CD14-positive monocyte (primary cell): Measurements from ENCODE around the gene CUL1. TPM values are rescaled to one million over a fixed set of nuclear protein-coding genes. Genes with fewer than 3 reads are reported as not detected.

Experiments used
- DNase-seq, 3 donors: peaks; one replicate each; pipeline ENCODE4 v3.0.0-alpha.2; 2011 to 2022
- H2AFZ ChIP-seq: 2 replicates; pipeline ENCODE4 v1.6.0; 2012; ENCODE audit warnings: mild to moderate bottlenecking, low read depth, low read length, inconsistent platforms; ENCODE audit not compliant: insufficient read depth, poor library complexity, severe bottlenecking
- H3K27ac ChIP-seq, 2 donors: 1 replicate in 1 of 2; 2 replicates in 1 of 2; pipeline ENCODE4 v1.5.1; 2012 to 2013; ENCODE audit warnings: low read length in 2 of 2, control low read depth in 1 of 2, inconsistent platforms in 1 of 2, low read depth in 1 of 2, mild to moderate bottlenecking in 1 of 2
- H3K27me3 ChIP-seq, 2 donors: one replicate each; pipeline versions ENCODE4 v1.6.0 to v1.6.1; 2011 to 2013; ENCODE audit warnings: low read length in 2 of 2; ENCODE audit not compliant: control insufficient read depth in 2 of 2, insufficient read depth in 2 of 2
- H3K36me3 ChIP-seq, 2 donors: replicated peaks in 1 of 2; 1 replicate in 1 of 2; 2 replicates in 1 of 2; pipeline versions ENCODE4 v1.5.1 to v1.6.1; 2012 to 2013; ENCODE audit warnings: low read length in 2 of 2, control low read depth in 1 of 2, inconsistent platforms in 1 of 2, mild to moderate bottlenecking in 1 of 2; ENCODE audit not compliant: insufficient read depth in 2 of 2, control insufficient read depth in 1 of 2
- H3K4me1 ChIP-seq, 2 donors: 1 replicate in 1 of 2; 2 replicates in 1 of 2; pipeline versions ENCODE4 v1.5.1 to v1.6.1; 2012 to 2013; ENCODE audit warnings: low read length in 2 of 2, control low read depth in 1 of 2, inconsistent platforms in 1 of 2, mild to moderate bottlenecking in 1 of 2, moderate library complexity in 1 of 2; ENCODE audit not compliant: insufficient read depth in 2 of 2, control insufficient read depth in 1 of 2
- H3K4me2 ChIP-seq: replicated peaks from 2 replicates; pipeline ENCODE3; 2012; ENCODE audit warnings: low read length, moderate library complexity, mild to moderate bottlenecking; ENCODE audit not compliant: poor library complexity, severe bottlenecking; ENCODE audit errors: extremely low read depth
- H3K4me3 ChIP-seq, 3 experiments: fragments of 200-600 bp in 1 of 3; sonication (generic) in 1 of 3; replicated peaks in 1 of 3; 1 replicate in 2 of 3; 2 replicates in 1 of 3; pipeline ENCODE4 v1.5.1; 2011 to 2013; ENCODE audit warnings: low read length in 3 of 3, mild to moderate bottlenecking in 3 of 3, control low read depth in 2 of 3, low read depth in 2 of 3, inconsistent platforms in 1 of 3, moderate library complexity in 1 of 3
- H3K79me2 ChIP-seq: 2 replicates; pipeline ENCODE4 v1.6.0; 2012; ENCODE audit warnings: mild to moderate bottlenecking, control low read depth, inconsistent platforms, low read length, moderate library complexity; ENCODE audit not compliant: insufficient read depth
- H3K9ac ChIP-seq: 2 replicates; pipeline ENCODE4 v1.6.0; 2017; ENCODE audit warnings: low read length, mild to moderate bottlenecking; ENCODE audit not compliant: insufficient read depth, poor library complexity, severe bottlenecking
- H3K9me3 ChIP-seq, 2 donors: replicated peaks in 1 of 2; 1 replicate in 1 of 2; 2 replicates in 1 of 2; pipeline versions ENCODE4 v1.5.1 to v1.6.1; 2012 to 2013; ENCODE audit warnings: low read length in 2 of 2, control low read depth in 1 of 2; ENCODE audit not compliant: control insufficient read depth in 1 of 2, insufficient read depth in 1 of 2
- H4K20me1 ChIP-seq: 2 replicates; pipeline ENCODE4 v1.6.0; 2012; ENCODE audit warnings: mild to moderate bottlenecking, low read length, control low read depth, moderate library complexity; ENCODE audit not compliant: insufficient read depth
- H3K27ac Mint-ChIP-seq, 7 donors: one replicate each; pipeline ENCODE4 v1.8.0; 2020; ENCODE audit warnings: mild to moderate bottlenecking in 7 of 7, mixed read lengths in 7 of 7, moderate library complexity in 6 of 7, inconsistent platforms in 2 of 7
- H3K27me3 Mint-ChIP-seq, 3 donors: one replicate each; pipeline ENCODE4 v1.8.0; 2021 to 2022; ENCODE audit warnings: low read depth in 3 of 3, mild to moderate bottlenecking in 3 of 3, mixed read lengths in 3 of 3, moderate library complexity in 3 of 3, inconsistent platforms in 1 of 3
- H3K36me3 Mint-ChIP-seq, 2 donors: one replicate each; pipeline ENCODE4 v1.8.0; 2020; ENCODE audit warnings: mixed read lengths in 2 of 2, inconsistent platforms in 1 of 2, mild to moderate bottlenecking in 1 of 2
- H3K4me1 Mint-ChIP-seq: one replicate; pipeline ENCODE4 v1.8.0; 2020; ENCODE audit warnings: mild to moderate bottlenecking, mixed read lengths
- H3K4me3 Mint-ChIP-seq, 2 donors: one replicate each; pipeline ENCODE4 v1.8.0; 2020; ENCODE audit warnings: mild to moderate bottlenecking in 2 of 2, mixed read lengths in 2 of 2, moderate library complexity in 1 of 2
- H3K9me3 Mint-ChIP-seq, 7 donors: one replicate each; pipeline ENCODE4 v1.8.0; 2020 to 2022; ENCODE audit warnings: mixed read lengths in 7 of 7, mild to moderate bottlenecking in 6 of 7, moderate library complexity in 6 of 7, inconsistent platforms in 2 of 7
- WGBS: methylation state at CpG from one replicate; pipeline ENCODE4 v1.1.5; 2013; ENCODE audit warnings: missing lambda C conversion rate; ENCODE audit not compliant: insufficient coverage; 5-methylcytosine and 5-hydroxymethylcytosine counted together
- intact Hi-C, 2 donors: fragments of 100-400 bp; cut with micrococcal nuclease; formaldehyde crosslinking; loops; one replicate each; pipeline versions ENCODE4 v1.15.0 to v1.15.1; 2023
- polyA plus RNA-seq, 3 donors: library from polyadenylated mRNA; depleted of rRNA in 1 of 3; unstranded in 2 of 3; stranded (reverse) in 1 of 3; fragments of 300-500 nt in 2 of 3; fragments of >200 nt in 1 of 3; fragmentation: Illumina TruSeq in 2 of 3; gene quantifications; 1 replicate in 2 of 3; 2 replicates in 1 of 3; pipeline ENCODE4 v1.2.3, GENCODE V29; 2012 to 2021
- TF ChIP-seq, protein P1 (sequence below): fragments of 200-600 bp; IDR thresholded peaks from one replicate; pipeline ENCODE4 v1.8.0; 2022; ENCODE audit warnings: antibody characterized with exemption, mild to moderate bottlenecking

The CUL1 gene
- polyA plus RNA-seq, 3 donors: 22.8 to 32.6 (median 23.9) TPM

DNA sequence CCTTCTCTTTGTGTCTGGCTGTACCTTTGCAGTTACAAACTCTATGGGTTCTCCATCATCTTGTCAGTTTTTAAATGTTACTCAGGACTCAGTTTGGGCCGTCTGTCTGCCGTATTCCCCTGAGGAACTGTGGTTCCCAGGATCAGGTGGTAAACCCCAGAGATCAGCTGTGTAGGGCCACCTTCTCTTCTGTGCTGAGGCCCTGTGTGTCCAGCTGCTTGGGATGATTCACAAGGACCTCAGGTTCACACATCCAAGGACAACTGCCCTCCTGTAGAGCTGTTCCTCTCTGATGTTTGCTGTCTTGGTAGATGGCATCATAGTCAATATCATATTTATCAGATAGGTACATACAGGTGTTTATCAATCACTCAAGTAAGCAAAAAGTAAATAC is 24.5 kb downstream of the CUL1 start:
- no peaks in the 10 kb centered on the region for H3K9me3 Mint-ChIP-seq
- H3K79me2 ChIP-seq: peaks cover 100% of the 10 kb centered on the region
- no peaks in the 10 kb centered on the region for H3K9me3 ChIP-seq
- no peak overlapping the region for H3K4me3 Mint-ChIP-seq
- H3K27ac Mint-ChIP-seq: peak overlapping the region in 5 of 7 donors; percentile 3 to 75 (median 23)
- peak overlapping the region in 1 of 2 donors; percentile 1 for H3K27ac ChIP-seq
- DNase-seq: no peak
- TF ChIP-seq, protein P1, sequence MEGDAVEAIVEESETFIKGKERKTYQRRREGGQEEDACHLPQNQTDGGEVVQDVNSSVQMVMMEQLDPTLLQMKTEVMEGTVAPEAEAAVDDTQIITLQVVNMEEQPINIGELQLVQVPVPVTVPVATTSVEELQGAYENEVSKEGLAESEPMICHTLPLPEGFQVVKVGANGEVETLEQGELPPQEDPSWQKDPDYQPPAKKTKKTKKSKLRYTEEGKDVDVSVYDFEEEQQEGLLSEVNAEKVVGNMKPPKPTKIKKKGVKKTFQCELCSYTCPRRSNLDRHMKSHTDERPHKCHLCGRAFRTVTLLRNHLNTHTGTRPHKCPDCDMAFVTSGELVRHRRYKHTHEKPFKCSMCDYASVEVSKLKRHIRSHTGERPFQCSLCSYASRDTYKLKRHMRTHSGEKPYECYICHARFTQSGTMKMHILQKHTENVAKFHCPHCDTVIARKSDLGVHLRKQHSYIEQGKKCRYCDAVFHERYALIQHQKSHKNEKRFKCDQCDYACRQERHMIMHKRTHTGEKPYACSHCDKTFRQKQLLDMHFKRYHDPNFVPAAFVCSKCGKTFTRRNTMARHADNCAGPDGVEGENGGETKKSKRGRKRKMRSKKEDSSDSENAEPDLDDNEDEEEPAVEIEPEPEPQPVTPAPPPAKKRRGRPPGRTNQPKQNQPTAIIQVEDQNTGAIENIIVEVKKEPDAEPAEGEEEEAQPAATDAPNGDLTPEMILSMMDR: no peak
- H3K36me3 ChIP-seq: no peaks in the 10 kb centered on the region
- H3K4me1 Mint-ChIP-seq: peaks cover 73% of the 10 kb centered on the region
- H3K27me3 ChIP-seq: no peaks in the 10 kb centered on the region
- H3K4me2 ChIP-seq: no peak overlapping the region
- no peak overlapping the region for H2AFZ ChIP-seq
- H3K4me1 ChIP-seq: peaks cover 19 to 28% of the 10 kb centered on the region in 2 donors
- H3K9ac ChIP-seq: no peak overlapping the region
- H3K36me3 Mint-ChIP-seq: peaks cover 0 to 8% of the 10 kb centered on the region in 2 donors
- intact Hi-C loops: no loop called here
- peaks cover 100% of the 10 kb centered on the region for H4K20me1 ChIP-seq
- H3K27me3 Mint-ChIP-seq: no peaks in the 10 kb centered on the region
- 78% methylated on average over 2 of the region's 2 CpGs for WGBS
- no peak overlapping the region for H3K4me3 ChIP-seq

DNA sequence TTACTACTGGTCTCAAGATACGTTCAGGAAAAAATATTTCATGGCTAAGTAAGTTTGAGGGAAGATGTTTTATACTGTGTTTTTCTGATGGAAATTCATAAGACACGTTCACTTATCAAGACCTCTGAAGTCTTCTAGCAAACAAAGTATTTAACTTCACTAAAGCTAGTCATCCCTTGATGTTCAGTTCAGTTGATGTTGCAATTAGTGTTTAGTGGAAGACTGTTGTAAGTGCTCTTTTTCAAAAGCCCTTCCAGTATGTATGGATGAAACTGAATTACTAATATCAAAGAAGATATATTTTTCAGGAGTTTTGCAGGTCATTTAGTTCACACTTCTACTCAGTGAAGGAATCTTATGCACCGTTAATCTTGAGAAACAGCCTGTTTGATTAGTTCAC is 25.1 kb downstream of the CUL1 start:
- H3K9me3 Mint-ChIP-seq: no peaks in the 10 kb centered on the region
- no peak for DNase-seq
- Histone ChIP-seq H3K9me3 (no peaks in the 10 kb centered on the region), H3K4me1 (peaks cover 19 to 28% of the 10 kb centered on the region in 2 donors), H2AFZ (no peak overlapping the region), H3K4me2 (no peak overlapping the region), H3K27me3 (no peaks in the 10 kb centered on the region), H3K9ac (no peak overlapping the region), H3K27ac (no peak overlapping the region), H3K4me3 (no peak overlapping the region), H4K20me1 (peaks cover 100% of the 10 kb centered on the region), H3K36me3 (no peaks in the 10 kb centered on the region), H3K79me2 (peaks cover 100% of the 10 kb centered on the region)
- peaks cover 68% of the 10 kb centered on the region for H3K4me1 Mint-ChIP-seq
- H3K4me3 Mint-ChIP-seq: no peak overlapping the region
- H3K27ac Mint-ChIP-seq: no peak overlapping the region
- H3K36me3 Mint-ChIP-seq: peaks cover 0 to 8% of the 10 kb centered on the region in 2 donors
- no peaks in the 10 kb centered on the region for H3K27me3 Mint-ChIP-seq
- WGBS: no CpG with 5 or more reads among the region's 3 CpGs
- intact Hi-C loops: no loop called here
- TF ChIP-seq, protein P1: no peak
